Sigmoid colon (tissue), 7 donors: ENCODE results near the gene AKAP10. TPM values are rescaled to one million over a fixed set of nuclear protein-coding genes. Genes with fewer than 3 reads are reported as not detected.

Experiments used
- DNase-seq: peaks from one replicate; pipeline ENCODE4 v3.0.0-alpha.2; 2019
- H3K27ac ChIP-seq, 4 donors: fragments of 200-600 bp; sonication (generic); one replicate each; pipeline ENCODE4 v1.5.1; 2016 to 2019; ENCODE audit warnings: mild to moderate bottlenecking in 1 of 4
- H3K27me3 ChIP-seq, 3 donors: fragments of 200-600 bp; sonication (generic); one replicate each; pipeline ENCODE4 v1.5.1; 2019; ENCODE audit warnings: mild to moderate bottlenecking in 1 of 3
- H3K36me3 ChIP-seq, 4 donors: fragments of 200-600 bp; sonication (generic); one replicate each; pipeline ENCODE4 v1.5.1; 2016 to 2019
- H3K4me1 ChIP-seq, 4 donors: fragments of 200-600 bp; sonication (generic); one replicate each; pipeline ENCODE4 v1.5.1; 2017 to 2019
- H3K4me3 ChIP-seq, 4 donors: fragments of 200-600 bp; sonication (generic); one replicate each; pipeline ENCODE4 v1.5.1; 2017 to 2019; ENCODE audit warnings: mild to moderate bottlenecking in 2 of 4, moderate library complexity in 1 of 4
- H3K9me3 ChIP-seq, 4 donors: fragments of 200-600 bp in 3 of 4; sonication (generic) in 3 of 4; one replicate each; pipeline versions ENCODE4 v1.5.1 to v1.6.1; 2013 to 2019
- EP300 ChIP-seq, 4 donors: sonication (generic); formaldehyde crosslinking; IDR thresholded peaks; one replicate each; pipeline ENCODE4 v1.6.1; 2017; ENCODE audit warnings: antibody characterized with exemption in 4 of 4
- POLR2A ChIP-seq, 2 donors: fragments of 450-650 bp; IDR thresholded peaks; one replicate each; pipeline ENCODE4 v1.6.1; 2016; ENCODE audit warnings: antibody characterized with exemption in 2 of 2, mild to moderate bottlenecking in 2 of 2, moderate library complexity in 2 of 2
- POLR2AphosphoS5 ChIP-seq, 4 donors: sonication (generic); formaldehyde crosslinking; IDR thresholded peaks; one replicate each; pipeline ENCODE4 v1.6.1; 2017; ENCODE audit warnings: antibody characterized with exemption in 4 of 4
- WGBS, 2 donors: extraction: QIAGEN DNeasy Blood & Tissue Kit; methylation state at CpG; one replicate each; pipeline ENCODE4 v1.1.7; 2013; 5-methylcytosine and 5-hydroxymethylcytosine counted together
- intact Hi-C: fragments of 100-400 bp; cut with DNase I; formaldehyde crosslinking; loops from one replicate; pipeline ENCODE4 v1.15.1; 2023
- polyA plus RNA-seq, 3 donors: library from polyadenylated mRNA; stranded (reverse); fragments of 200-250 nt; gene quantifications; one replicate each; pipeline ENCODE4 v1.2.3, GENCODE V29; 2013
- total RNA-seq, 4 donors: library from RNA; depleted of rRNA; stranded (reverse); fragments of >200 nt; gene quantifications; one replicate each; pipeline ENCODE4 v1.1.0, GENCODE V29; 2016
- TF ChIP-seq, protein P1 (sequence below), 4 experiments: fragments of 450-650 bp in 3 of 4; fragments of 200-600 bp in 1 of 4; IDR thresholded peaks; one replicate each; pipeline ENCODE4 v1.5.1; 2016 to 2019; ENCODE audit warnings: antibody characterized with exemption in 4 of 4, mild to moderate bottlenecking in 3 of 4, moderate library complexity in 2 of 4
- donor health status: healthy with polysubstance abuse.
- donor health status: Bipolar disorder and iron deficiency.
- donor health status: healthy.

The AKAP10 gene
- total and polyA plus RNA-seq, 7 donors = 9.5 to 37.5 (median 24.0) TPM

- TF ChIP-seq, protein P1, sequence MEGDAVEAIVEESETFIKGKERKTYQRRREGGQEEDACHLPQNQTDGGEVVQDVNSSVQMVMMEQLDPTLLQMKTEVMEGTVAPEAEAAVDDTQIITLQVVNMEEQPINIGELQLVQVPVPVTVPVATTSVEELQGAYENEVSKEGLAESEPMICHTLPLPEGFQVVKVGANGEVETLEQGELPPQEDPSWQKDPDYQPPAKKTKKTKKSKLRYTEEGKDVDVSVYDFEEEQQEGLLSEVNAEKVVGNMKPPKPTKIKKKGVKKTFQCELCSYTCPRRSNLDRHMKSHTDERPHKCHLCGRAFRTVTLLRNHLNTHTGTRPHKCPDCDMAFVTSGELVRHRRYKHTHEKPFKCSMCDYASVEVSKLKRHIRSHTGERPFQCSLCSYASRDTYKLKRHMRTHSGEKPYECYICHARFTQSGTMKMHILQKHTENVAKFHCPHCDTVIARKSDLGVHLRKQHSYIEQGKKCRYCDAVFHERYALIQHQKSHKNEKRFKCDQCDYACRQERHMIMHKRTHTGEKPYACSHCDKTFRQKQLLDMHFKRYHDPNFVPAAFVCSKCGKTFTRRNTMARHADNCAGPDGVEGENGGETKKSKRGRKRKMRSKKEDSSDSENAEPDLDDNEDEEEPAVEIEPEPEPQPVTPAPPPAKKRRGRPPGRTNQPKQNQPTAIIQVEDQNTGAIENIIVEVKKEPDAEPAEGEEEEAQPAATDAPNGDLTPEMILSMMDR (IDR thresholded peaks at IDR 0.05) = no peak
- Histone ChIP-seq H3K4me3 (no peak overlapping the region), H3K36me3 (peaks cover 10 to 84% (median 42%) of the 10 kb centered on the region in 4 donors), H3K27me3 (no peaks in the 10 kb centered on the region), H3K9me3 (no peaks in the 10 kb centered on the region), H3K4me1 (no peaks in the 10 kb centered on the region), H3K27ac (no peak overlapping the region)
- intact Hi-C loops = no loop called here
- no peak for DNase-seq
- 94 to 96% methylated on average over 2 of the region's 2 CpGs for WGBS, 2 donors
Measured at GRCh38 chr17:19911033-19911432, 66.6 kb downstream of the AKAP10 start.

GRCh38 chr17:19909139-19909538 lies 68.5 kb downstream of the AKAP10 start:
- DNase-seq = no peak
- H3K27me3 ChIP-seq = no peaks in the 10 kb centered on the region
- H3K4me3 ChIP-seq = no peak overlapping the region
- no peaks in the 10 kb centered on the region for H3K9me3 ChIP-seq
- TF ChIP-seq, protein P1 (IDR thresholded peaks at IDR 0.05) = no peak
- no peak for TF ChIP-seq POLR2A (IDR thresholded peaks at IDR 0.05)
- no peak for TF ChIP-seq EP300 (IDR thresholded peaks at IDR 0.05)
- no peak for TF ChIP-seq POLR2AphosphoS5 (IDR thresholded peaks at IDR 0.05)
- peaks cover 0 to 7% (median 2%) of the 10 kb centered on the region in 4 donors for H3K4me1 ChIP-seq
- no peak overlapping the region for H3K27ac ChIP-seq
- intact Hi-C loops = no loop called here
- 68 to 89% methylated on average over 6 of the region's 6 CpGs for WGBS, 2 donors
- peaks cover 18 to 84% (median 39%) of the 10 kb centered on the region in 4 donors for H3K36me3 ChIP-seq

- no peak overlapping the region for H3K27ac ChIP-seq
- no peak for DNase-seq
- H3K4me3 ChIP-seq = no peak overlapping the region
- TF ChIP-seq, protein P1 (IDR thresholded peaks at IDR 0.05) = no peak
- TF ChIP-seq EP300 (IDR thresholded peaks at IDR 0.05) (no peak), POLR2AphosphoS5 (IDR thresholded peaks at IDR 0.05) (no peak), POLR2A (IDR thresholded peaks at IDR 0.05) (no peak)
- peaks cover 18 to 91% (median 32%) of the 10 kb centered on the region in 4 donors for H3K36me3 ChIP-seq
- 81 to 85% methylated on average over 5 of the region's 5 CpGs for WGBS, 2 donors
- H3K27me3 ChIP-seq = no peaks in the 10 kb centered on the region
- intact Hi-C loops = no loop called here
- no peaks in the 10 kb centered on the region for H3K9me3 ChIP-seq
- peaks cover 0 to 8% (median 4%) of the 10 kb centered on the region in 4 donors for H3K4me1 ChIP-seq
Measured at GRCh38 chr17:19905502-19905901, 72.1 kb downstream of the AKAP10 start.

GRCh38 chr17:19904924-19905323 lies 72.7 kb downstream of the AKAP10 start:
- H3K27ac ChIP-seq = no peak overlapping the region
- WGBS, 2 donors = 87 to 93% methylated on average over 5 of the region's 5 CpGs
- intact Hi-C loops = no loop called here
- DNase-seq = no peak
- H3K4me3 ChIP-seq = no peak overlapping the region
- H3K9me3 ChIP-seq = no peaks in the 10 kb centered on the region
- peaks cover 18 to 92% (median 32%) of the 10 kb centered on the region in 4 donors for H3K36me3 ChIP-seq
- H3K27me3 ChIP-seq = no peaks in the 10 kb centered on the region
- H3K4me1 ChIP-seq = peaks cover 0 to 8% (median 4%) of the 10 kb centered on the region in 4 donors
- TF ChIP-seq, protein P1 (IDR thresholded peaks at IDR 0.05) = no peak
- TF ChIP-seq EP300 (IDR thresholded peaks at IDR 0.05) (no peak), POLR2A (IDR thresholded peaks at IDR 0.05) (no peak)

DNA sequence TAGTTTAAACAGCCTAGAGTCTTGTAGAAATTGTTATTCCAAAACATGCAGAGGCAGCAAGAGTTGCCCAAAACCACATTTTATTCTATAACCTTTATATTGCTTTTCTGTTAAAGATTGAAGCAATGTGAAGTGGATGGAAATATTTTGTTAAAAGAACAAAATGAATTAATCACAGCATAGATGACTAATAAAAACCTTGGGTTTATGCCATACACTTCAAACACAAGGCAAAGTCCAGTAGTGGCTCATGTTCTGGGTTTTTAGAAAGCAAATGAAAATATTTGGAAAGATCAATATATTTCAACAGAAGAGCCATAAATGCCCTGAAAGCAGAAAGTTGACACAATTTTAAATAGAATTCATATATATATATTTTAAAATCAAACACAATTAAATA lies 73.2 kb downstream of the AKAP10 start:
- Histone ChIP-seq H3K36me3 (peaks cover 18 to 87% (median 27%) of the 10 kb centered on the region in 4 donors), H3K27me3 (no peaks in the 10 kb centered on the region), H3K4me1 (peaks cover 0 to 8% (median 4%) of the 10 kb centered on the region in 4 donors), H3K4me3 (no peak overlapping the region), H3K9me3 (no peaks in the 10 kb centered on the region), H3K27ac (peak overlapping the region in 1 of 4 donors; percentile 63)
- intact Hi-C loops = no loop called here
- DNase-seq = no peak
- no peak for TF ChIP-seq POLR2AphosphoS5 (IDR thresholded peaks at IDR 0.05)
- TF ChIP-seq EP300 (IDR thresholded peaks at IDR 0.05) = no peak
- no peak for TF ChIP-seq POLR2A (IDR thresholded peaks at IDR 0.05)
- TF ChIP-seq, protein P1 (IDR thresholded peaks at IDR 0.05) = no peak
